ENCODE data around the gene SS18L1. TPM values are rescaled to one million over a fixed set of nuclear protein-coding genes. Genes with fewer than 3 reads are reported as not detected.

The SS18L1 gene
- polyA plus RNA-seq, 1 of the 3 experiments (the other 2 are of a cell fraction) = 10.7 TPM

DNA sequence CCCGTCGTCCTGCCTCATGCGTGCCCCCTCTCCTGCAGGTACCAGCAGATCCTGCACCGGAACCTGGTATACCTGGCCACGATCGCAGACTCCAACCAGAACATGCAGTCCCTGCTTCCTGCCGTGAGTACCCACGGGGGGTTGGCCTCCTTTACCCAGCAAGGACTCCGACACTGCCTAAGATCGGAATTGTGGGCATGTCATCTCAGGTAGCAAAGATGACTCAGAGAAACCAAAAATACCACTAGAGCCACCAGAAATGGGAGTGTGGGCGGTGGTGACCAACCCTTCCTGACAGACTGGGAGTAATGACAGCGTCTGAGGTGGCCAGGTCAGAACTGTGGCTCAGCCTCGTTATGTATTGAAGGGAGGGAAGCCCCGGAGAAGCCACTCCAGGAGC, 16.3 kb downstream of the SS18L1 start:
- TF ChIP-seq, protein P1, sequence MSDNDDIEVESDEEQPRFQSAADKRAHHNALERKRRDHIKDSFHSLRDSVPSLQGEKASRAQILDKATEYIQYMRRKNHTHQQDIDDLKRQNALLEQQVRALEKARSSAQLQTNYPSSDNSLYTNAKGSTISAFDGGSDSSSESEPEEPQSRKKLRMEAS (IDR thresholded peaks at IDR 0.05; ENCODE audit: low read depth) = no peak
- TF ChIP-seq, protein P2, sequence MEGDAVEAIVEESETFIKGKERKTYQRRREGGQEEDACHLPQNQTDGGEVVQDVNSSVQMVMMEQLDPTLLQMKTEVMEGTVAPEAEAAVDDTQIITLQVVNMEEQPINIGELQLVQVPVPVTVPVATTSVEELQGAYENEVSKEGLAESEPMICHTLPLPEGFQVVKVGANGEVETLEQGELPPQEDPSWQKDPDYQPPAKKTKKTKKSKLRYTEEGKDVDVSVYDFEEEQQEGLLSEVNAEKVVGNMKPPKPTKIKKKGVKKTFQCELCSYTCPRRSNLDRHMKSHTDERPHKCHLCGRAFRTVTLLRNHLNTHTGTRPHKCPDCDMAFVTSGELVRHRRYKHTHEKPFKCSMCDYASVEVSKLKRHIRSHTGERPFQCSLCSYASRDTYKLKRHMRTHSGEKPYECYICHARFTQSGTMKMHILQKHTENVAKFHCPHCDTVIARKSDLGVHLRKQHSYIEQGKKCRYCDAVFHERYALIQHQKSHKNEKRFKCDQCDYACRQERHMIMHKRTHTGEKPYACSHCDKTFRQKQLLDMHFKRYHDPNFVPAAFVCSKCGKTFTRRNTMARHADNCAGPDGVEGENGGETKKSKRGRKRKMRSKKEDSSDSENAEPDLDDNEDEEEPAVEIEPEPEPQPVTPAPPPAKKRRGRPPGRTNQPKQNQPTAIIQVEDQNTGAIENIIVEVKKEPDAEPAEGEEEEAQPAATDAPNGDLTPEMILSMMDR (IDR thresholded peaks at IDR 0.05) = no peak
- no peak for TF ChIP-seq RAD21 (IDR thresholded peaks at IDR 0.05; ENCODE audit: low read length)
- TF ChIP-seq GABPA (IDR thresholded peaks at IDR 0.05; ENCODE audit: low read depth) = no peak
- Histone ChIP-seq H3K27me3 (ENCODE audit: insufficient read depth) (no peaks in the 10 kb centered on the region), H3K9ac (no peak overlapping the region), H3K4me3 (ENCODE audit: low read depth in 2 of 2, low read length in 1 of 2) (no peak overlapping the region), H3K9me2 (no peaks in the 10 kb centered on the region), H3K36me3 (replicated peaks in 1 of 2; ENCODE audit: control insufficient read depth in 1 of 2, insufficient read depth in 2 of 2, low read length in 1 of 2) (peaks cover 0 to 24% of the 10 kb centered on the region in 2 experiments), H3K9me3 (no peaks in the 10 kb centered on the region), H3K27ac (ENCODE audit: low read depth in 2 of 2, low read length in 1 of 2) (no peak overlapping the region), H3K79me2 (ENCODE audit: insufficient read depth) (peaks cover 46% of the 10 kb centered on the region), H4K20me1 (ENCODE audit: insufficient read depth) (peaks cover 38% of the 10 kb centered on the region), H3K4me2 (no peak overlapping the region), H3K4me1 (ENCODE audit: control insufficient read depth in 1 of 2, insufficient read depth in 2 of 2, low read depth in 1 of 2, low read length in 1 of 2) (peaks cover 0 to 5% of the 10 kb centered on the region in 2 experiments; a peak in 1 of 4 replicates), H3F3A (replicated peaks; ENCODE audit: insufficient read depth) (no peaks in the 10 kb centered on the region), H2AFZ (ENCODE audit: low read depth) (no peak overlapping the region)
- ChIA-PET CTCF (interaction anchor here (1.3 kb wide), 1 partner anchor 149 kb away, joined by 3 read pairs; no protein-coding TSS in a partner anchor), POLR2A (no interaction called here)
- DNase-seq = no peak
- whole genome bisulfite sequencing (ENCODE audit: low lambda C conversion rate) = 72% methylated on average over 14 of the region's 14 CpGs

DNA sequence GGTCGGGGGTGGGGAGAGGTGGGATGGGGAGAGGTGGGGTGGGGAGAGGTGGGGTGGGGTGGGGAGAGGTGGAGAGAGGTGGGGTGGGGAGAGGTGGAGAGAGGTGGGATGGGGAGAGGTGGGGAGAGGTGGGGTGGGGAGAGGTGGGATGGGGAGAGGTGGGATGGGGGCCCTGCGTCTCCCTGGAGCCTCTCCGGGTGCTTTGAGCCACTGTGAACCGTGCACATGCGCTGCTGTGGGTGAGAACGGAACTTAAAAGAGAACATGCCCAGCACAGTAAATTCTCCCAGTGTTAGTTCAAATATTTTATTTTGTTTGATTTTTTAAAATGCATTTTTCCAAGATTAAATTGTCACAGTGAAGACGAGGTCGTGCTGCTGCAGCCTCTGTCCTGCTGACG, 16.7 kb downstream of the SS18L1 start:
- H3K9me3 ChIP-seq = no peaks in the 10 kb centered on the region
- no peak for DNase-seq
- no peak overlapping the region for H3K9ac ChIP-seq
- WGBS (ENCODE audit: low lambda C conversion rate) = 89% methylated on average over 9 of the region's 9 CpGs
- no peak overlapping the region for H3K27ac ChIP-seq (ENCODE audit: low read depth in 2 of 2, low read length in 1 of 2)
- H3K4me2 ChIP-seq = no peak overlapping the region
- ChIA-PET POLR2A (no interaction called here), CTCF (no interaction called here)
- no peak overlapping the region for H3K4me3 ChIP-seq (ENCODE audit: low read depth in 2 of 2, low read length in 1 of 2)
- H3K79me2 ChIP-seq (ENCODE audit: insufficient read depth) = peaks cover 41% of the 10 kb centered on the region
- H3K9me2 ChIP-seq = no peaks in the 10 kb centered on the region
- no peaks in the 10 kb centered on the region for H3K27me3 ChIP-seq (ENCODE audit: insufficient read depth)
- H3K36me3 ChIP-seq (replicated peaks in 1 of 2; ENCODE audit: control insufficient read depth in 1 of 2, insufficient read depth in 2 of 2, low read length in 1 of 2) = peaks cover 0 to 28% of the 10 kb centered on the region in 2 experiments
- TF ChIP-seq MEF2A (IDR thresholded peaks at IDR 0.05; ENCODE audit: borderline replicate concordance, low read depth) = no peak
- TF ChIP-seq TAF1 (IDR thresholded peaks at IDR 0.05; ENCODE audit: borderline replicate concordance, low read depth, low read length) = no peak
- TF ChIP-seq NRF1 (IDR thresholded peaks at IDR 0.05; ENCODE audit: low read depth, low read length) = no peak
- TF ChIP-seq RXRA (IDR thresholded peaks at IDR 0.05; ENCODE audit: borderline replicate concordance, low read depth) = no peak
- no peak for TF ChIP-seq SIN3A (IDR thresholded peaks at IDR 0.05; ENCODE audit: borderline replicate concordance, low read depth, low read length)
- TF ChIP-seq FOSL2 (IDR thresholded peaks at IDR 0.05; ENCODE audit: borderline replicate concordance, low read depth) = no peak
- H4K20me1 ChIP-seq (ENCODE audit: insufficient read depth) = peaks cover 34% of the 10 kb centered on the region
- H2AFZ ChIP-seq (ENCODE audit: low read depth) = no peak overlapping the region
- no peaks in the 10 kb centered on the region for H3F3A ChIP-seq (replicated peaks; ENCODE audit: insufficient read depth)
- H3K4me1 ChIP-seq (ENCODE audit: control insufficient read depth in 1 of 2, insufficient read depth in 2 of 2, low read depth in 1 of 2, low read length in 1 of 2) = peaks cover 0 to 5% of the 10 kb centered on the region in 2 experiments; a peak in 1 of 4 replicates

- H3K4me1 ChIP-seq (ENCODE audit: control insufficient read depth in 1 of 2, insufficient read depth in 2 of 2, low read depth in 1 of 2, low read length in 1 of 2) = peaks cover 0 to 5% of the 10 kb centered on the region in 2 experiments; a peak in 1 of 4 replicates
- H3K27ac ChIP-seq (ENCODE audit: low read depth in 2 of 2, low read length in 1 of 2) = no peak overlapping the region; a peak in 1 of 4 replicates
- H2AFZ ChIP-seq (ENCODE audit: low read depth) = no peak overlapping the region
- no peaks in the 10 kb centered on the region for H3K27me3 ChIP-seq (ENCODE audit: insufficient read depth)
- ChIA-PET CTCF (no interaction called here), POLR2A (no interaction called here)
- TF ChIP-seq, protein P2 (IDR thresholded peaks at IDR 0.05) = no peak
- TF ChIP-seq TEAD4 (IDR thresholded peaks at IDR 0.05; ENCODE audit: borderline replicate concordance, insufficient read depth) = no peak
- TF ChIP-seq RXRA (IDR thresholded peaks at IDR 0.05; ENCODE audit: borderline replicate concordance, low read depth) = no peak
- TF ChIP-seq RFX5 (IDR thresholded peaks at IDR 0.05; ENCODE audit: low read length) = no peak
- no peak for TF ChIP-seq SMC3 (IDR thresholded peaks at IDR 0.05; ENCODE audit: low read depth, low read length)
- no peak for TF ChIP-seq EP300 (IDR thresholded peaks at IDR 0.05; ENCODE audit: borderline replicate concordance in 1 of 2, low read depth in 1 of 2, low read length in 1 of 2)
- no peak for TF ChIP-seq CHD2 (IDR thresholded peaks at IDR 0.05; ENCODE audit: low read length, partially characterized antibody)
- no peak for TF ChIP-seq ELF1 (IDR thresholded peaks at IDR 0.05)
- no peak for TF ChIP-seq EZH2phosphoT487 (IDR thresholded peaks at IDR 0.05; ENCODE audit: borderline replicate concordance, low read depth)
- no peak for TF ChIP-seq MEF2A (IDR thresholded peaks at IDR 0.05; ENCODE audit: borderline replicate concordance, low read depth)
- no peak for TF ChIP-seq SIN3A (IDR thresholded peaks at IDR 0.05; ENCODE audit: borderline replicate concordance, low read depth, low read length)
- TF ChIP-seq FOXJ3 (CRISPR knock-in tag; IDR thresholded peaks at IDR 0.05) = no peak
- DNase-seq = no peak
- no peaks in the 10 kb centered on the region for H3K9me2 ChIP-seq
- H3K9ac ChIP-seq = no peak overlapping the region
- H3K36me3 ChIP-seq (replicated peaks in 1 of 2; ENCODE audit: control insufficient read depth in 1 of 2, insufficient read depth in 2 of 2, low read length in 1 of 2) = peaks cover 0 to 32% of the 10 kb centered on the region in 2 experiments
- H3K4me2 ChIP-seq = no peak overlapping the region
- no peaks in the 10 kb centered on the region for H3F3A ChIP-seq (replicated peaks; ENCODE audit: insufficient read depth)
- H3K79me2 ChIP-seq (ENCODE audit: insufficient read depth) = peaks cover 37% of the 10 kb centered on the region
- no peaks in the 10 kb centered on the region for H3K9me3 ChIP-seq
- H4K20me1 ChIP-seq (ENCODE audit: insufficient read depth) = peaks cover 30% of the 10 kb centered on the region
- H3K4me3 ChIP-seq (ENCODE audit: low read depth in 2 of 2, low read length in 1 of 2) = no peak overlapping the region
- WGBS (ENCODE audit: low lambda C conversion rate) = 93% methylated on average over 14 of the region's 17 CpGs
Measured at GRCh38 chr20:62160876-62161275, 17.3 kb downstream of the SS18L1 start.

Data from SK-N-SH (cell line).